B cell (primary cell): ENCODE measurements around the gene RAN. TPM values are rescaled to one million over a fixed set of nuclear protein-coding genes. Genes with fewer than 3 reads are reported as not detected.

Experiments
- ATAC-seq: fragments of 200-7000 bp; cut with Tn5 transposase; one replicate; pipeline ENCODE4 v1.10.0; 2021; ENCODE audit warnings: low read depth, mild to moderate bottlenecking, moderate number of reproducible peaks, moderate library complexity
- CTCF ChIA-PET: fragments of 350-600 bp; sonication (Branson Sonifier 250); formaldehyde crosslinking; loops from one replicate; lab custom pipeline; 2021; ENCODE audit warnings: antibody characterized with exemption, inconsistent platforms; lab: Charles Lee
- POLR2A ChIA-PET: fragments of 350-600 bp; sonication (Branson Sonifier 250); formaldehyde crosslinking; loops from one replicate; lab custom pipeline; 2021; ENCODE audit warnings: antibody characterized with exemption; lab: Charles Lee
- DNase-seq: peaks from one replicate; pipeline ENCODE4 v3.0.0; 2013
- H2AFZ ChIP-seq: 2 replicates; pipeline ENCODE4 v1.6.1; 2012; ENCODE audit warnings: mild to moderate bottlenecking, low read depth, low read length; ENCODE audit not compliant: insufficient read depth, poor library complexity, severe bottlenecking
- H3K27ac ChIP-seq, 2 donors: 1 replicate in 1 of 2; 2 replicates in 1 of 2; pipeline ENCODE4 v1.5.1; 2012 to 2013; ENCODE audit warnings: low read length in 2 of 2, mild to moderate bottlenecking in 2 of 2, moderate library complexity in 1 of 2
- H3K27me3 ChIP-seq, 4 experiments: fragments of 200-600 bp in 1 of 4; sonication (generic) in 1 of 4; replicated peaks in 1 of 4; 1 replicate in 2 of 4; 2 replicates in 2 of 4; pipeline versions ENCODE4 v1.6.1 to v1.7.0; 2013 to 2016; ENCODE audit warnings: low read length in 3 of 4, mild to moderate bottlenecking in 2 of 4, mixed read lengths in 1 of 4, moderate library complexity in 1 of 4; ENCODE audit not compliant: insufficient read depth in 4 of 4, control insufficient read depth in 3 of 4; ENCODE audit errors: control extremely low read depth in 1 of 4
- H3K36me3 ChIP-seq, 2 experiments: replicated peaks in 1 of 2; 1 replicate in 1 of 2; 2 replicates in 1 of 2; pipeline versions ENCODE4 v1.6.1 to v1.7.1; 2013; ENCODE audit warnings: low read length in 1 of 2; ENCODE audit not compliant: insufficient read depth in 2 of 2, control insufficient read depth in 1 of 2; ENCODE audit errors: control extremely low read depth in 1 of 2, extremely low read depth in 1 of 2
- H3K4me1 ChIP-seq, 2 donors: fragments of 200-600 bp in 1 of 2; sonication (generic) in 1 of 2; 1 replicate in 1 of 2; 2 replicates in 1 of 2; pipeline versions ENCODE4 v1.5.1 to v1.6.1; 2013 to 2017; ENCODE audit warnings: low read length in 2 of 2; ENCODE audit not compliant: control insufficient read depth in 2 of 2, insufficient read depth in 2 of 2
- H3K4me2 ChIP-seq: replicated peaks from 2 replicates; pipeline ENCODE3; 2012; ENCODE audit warnings: mild to moderate bottlenecking, low read depth, low read length; ENCODE audit not compliant: poor library complexity, severe bottlenecking
- H3K4me3 ChIP-seq, 5 experiments: fragments of 200-600 bp in 1 of 5; sonication (generic) in 1 of 5; 1 replicate in 3 of 5; 2 replicates in 2 of 5; pipeline versions ENCODE4 v1.5.1 to v1.7.0; 2011 to 2016; ENCODE audit warnings: low read length in 4 of 5, mild to moderate bottlenecking in 4 of 5, low read depth in 2 of 5, control low read depth in 1 of 5, moderate library complexity in 1 of 5; ENCODE audit not compliant: insufficient read depth in 1 of 5; ENCODE audit errors: control extremely low read depth in 1 of 5, extremely low read depth in 1 of 5
- H3K79me2 ChIP-seq: fragments of 200-600 bp; sonication (generic); one replicate; pipeline ENCODE4 v1.6.0; 2016; ENCODE audit warnings: low read length; ENCODE audit not compliant: control insufficient read depth, insufficient read depth
- H3K9ac ChIP-seq: fragments of 200-600 bp; sonication (generic); 2 replicates; pipeline ENCODE4 v1.6.1; 2017; ENCODE audit warnings: mild to moderate bottlenecking, low read length, moderate library complexity
- H3K9me3 ChIP-seq, 3 donors: one replicate each; pipeline versions ENCODE4 v1.6.1 to v1.7.1; 2013; ENCODE audit warnings: low read length in 2 of 3; ENCODE audit not compliant: control insufficient read depth in 2 of 3, insufficient read depth in 1 of 3; ENCODE audit errors: control extremely low read depth in 1 of 3
- H4K20me1 ChIP-seq: 2 replicates; pipeline ENCODE4 v1.6.0; 2012; ENCODE audit warnings: mild to moderate bottlenecking, low read length; ENCODE audit not compliant: insufficient read depth, control insufficient read depth, poor library complexity, severe bottlenecking
- H3K27ac Mint-ChIP-seq: one replicate; pipeline ENCODE4 v1.8.0; 2021; ENCODE audit warnings: mixed read lengths
- H3K27me3 Mint-ChIP-seq: one replicate; pipeline ENCODE4 v1.8.0; 2021; ENCODE audit warnings: mixed read lengths
- H3K4me1 Mint-ChIP-seq: one replicate; pipeline ENCODE4 v1.8.0; 2021; ENCODE audit warnings: mixed read lengths
- H3K4me3 Mint-ChIP-seq: one replicate; pipeline ENCODE4 v1.8.0; 2021; ENCODE audit warnings: mixed read lengths
- H3K9me3 Mint-ChIP-seq: one replicate; pipeline ENCODE4 v1.8.0; 2022; ENCODE audit warnings: mixed read lengths; ENCODE audit not compliant: insufficient read depth
- EZH2 ChIP-seq: IDR thresholded peaks from 2 replicates; pipeline ENCODE4 v1.6.1; 2012; ENCODE audit warnings: borderline replicate concordance, low read depth, mild to moderate bottlenecking, moderate library complexity, low read length; ENCODE audit not compliant: insufficient read depth, poor library complexity, severe bottlenecking
- WGBS: methylation state at CpG from one replicate; pipeline ENCODE4 v1.1.5; 2013; ENCODE audit warnings: missing lambda C conversion rate; ENCODE audit not compliant: insufficient coverage; 5-methylcytosine and 5-hydroxymethylcytosine counted together
- intact Hi-C: fragments of 100-400 bp; cut with micrococcal nuclease; formaldehyde crosslinking; loops from one replicate; pipeline ENCODE4 v1.10.0; 2022
- polyA plus RNA-seq: library from polyadenylated mRNA; depleted of rRNA; stranded (reverse); fragments of >200 nt; gene quantifications from 2 replicates; pipeline ENCODE4 v1.2.3, GENCODE V29; 2012
- total RNA-seq, 2 donors: library from RNA; stranded (reverse); fragments of 120-200 nt in 1 of 2; gene quantifications; 1 replicate in 1 of 2; 2 replicates in 1 of 2; pipeline versions ENCODE4 v1.2.3 to v1.2.4, GENCODE V29; 2013 to 2022
- TF ChIP-seq, protein P1 (sequence below): fragments of 200-600 bp; IDR thresholded peaks from one replicate; pipeline ENCODE4 v1.8.0; 2022; ENCODE audit warnings: antibody characterized with exemption, mild to moderate bottlenecking

The RAN gene
- total and polyA plus RNA-seq, 2 donors (not counting 1 experiment from before 2014, with no cell fraction given) = 298 to 339 TPM

DNA sequence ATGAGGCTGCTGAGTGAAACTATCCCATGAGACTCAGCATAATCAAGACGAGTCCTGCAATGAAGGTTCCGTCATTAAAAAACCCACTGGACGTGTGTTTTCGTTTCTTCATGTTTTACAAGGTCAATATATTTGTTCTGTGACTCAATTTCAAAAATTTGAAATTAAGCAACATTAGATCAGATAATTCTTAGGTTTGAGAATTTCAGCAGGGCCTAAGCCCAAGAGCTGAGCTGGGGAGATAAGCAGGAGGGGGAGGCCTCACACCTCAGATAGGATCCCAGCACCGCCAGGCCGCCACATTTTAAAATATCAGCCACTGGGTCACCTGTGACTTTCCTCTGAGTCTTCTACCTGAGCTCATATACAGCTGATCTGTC, 46.1 kb upstream of the RAN start:
- ATAC-seq (no peak), DNase-seq (no peak)
- H3K9ac ChIP-seq = no peak overlapping the region
- Mint-ChIP-seq H3K9me3 (no peaks in the 10 kb centered on the region), H3K27me3 (no peaks in the 10 kb centered on the region), H3K4me3 (no peak overlapping the region), H3K4me1 (peaks cover 12% of the 10 kb centered on the region), H3K27ac (no peak overlapping the region)
- H3K4me1 ChIP-seq = peaks cover 0 to 5% of the 10 kb centered on the region in 2 donors
- H2AFZ ChIP-seq = no peak overlapping the region
- H3K4me3 ChIP-seq = no peak overlapping the region
- no peak overlapping the region for H3K27ac ChIP-seq
- H3K4me2 ChIP-seq = no peak overlapping the region
- no peaks in the 10 kb centered on the region for H3K79me2 ChIP-seq
- ChIA-PET CTCF (interaction anchor here (1.5 to 2.6 kb wide), 3 partner anchors 12 to 309 kb away, joined by 3 to 19 read pairs (median 5); no protein-coding TSS in a partner anchor), POLR2A (no interaction called here)
- no peaks in the 10 kb centered on the region for H3K27me3 ChIP-seq
- intact Hi-C loops = no loop called here
- WGBS = 98% methylated on average over 4 of the region's 6 CpGs
- peaks cover 0 to 4% (median 0%) of the 10 kb centered on the region in 3 donors for H3K9me3 ChIP-seq
- H3K36me3 ChIP-seq = peaks cover 0 to 4% of the 10 kb centered on the region in 2 experiments
- TF ChIP-seq, protein P1, sequence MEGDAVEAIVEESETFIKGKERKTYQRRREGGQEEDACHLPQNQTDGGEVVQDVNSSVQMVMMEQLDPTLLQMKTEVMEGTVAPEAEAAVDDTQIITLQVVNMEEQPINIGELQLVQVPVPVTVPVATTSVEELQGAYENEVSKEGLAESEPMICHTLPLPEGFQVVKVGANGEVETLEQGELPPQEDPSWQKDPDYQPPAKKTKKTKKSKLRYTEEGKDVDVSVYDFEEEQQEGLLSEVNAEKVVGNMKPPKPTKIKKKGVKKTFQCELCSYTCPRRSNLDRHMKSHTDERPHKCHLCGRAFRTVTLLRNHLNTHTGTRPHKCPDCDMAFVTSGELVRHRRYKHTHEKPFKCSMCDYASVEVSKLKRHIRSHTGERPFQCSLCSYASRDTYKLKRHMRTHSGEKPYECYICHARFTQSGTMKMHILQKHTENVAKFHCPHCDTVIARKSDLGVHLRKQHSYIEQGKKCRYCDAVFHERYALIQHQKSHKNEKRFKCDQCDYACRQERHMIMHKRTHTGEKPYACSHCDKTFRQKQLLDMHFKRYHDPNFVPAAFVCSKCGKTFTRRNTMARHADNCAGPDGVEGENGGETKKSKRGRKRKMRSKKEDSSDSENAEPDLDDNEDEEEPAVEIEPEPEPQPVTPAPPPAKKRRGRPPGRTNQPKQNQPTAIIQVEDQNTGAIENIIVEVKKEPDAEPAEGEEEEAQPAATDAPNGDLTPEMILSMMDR = no peak
- TF ChIP-seq EZH2 = no peak
- H4K20me1 ChIP-seq = no peaks in the 10 kb centered on the region

DNA sequence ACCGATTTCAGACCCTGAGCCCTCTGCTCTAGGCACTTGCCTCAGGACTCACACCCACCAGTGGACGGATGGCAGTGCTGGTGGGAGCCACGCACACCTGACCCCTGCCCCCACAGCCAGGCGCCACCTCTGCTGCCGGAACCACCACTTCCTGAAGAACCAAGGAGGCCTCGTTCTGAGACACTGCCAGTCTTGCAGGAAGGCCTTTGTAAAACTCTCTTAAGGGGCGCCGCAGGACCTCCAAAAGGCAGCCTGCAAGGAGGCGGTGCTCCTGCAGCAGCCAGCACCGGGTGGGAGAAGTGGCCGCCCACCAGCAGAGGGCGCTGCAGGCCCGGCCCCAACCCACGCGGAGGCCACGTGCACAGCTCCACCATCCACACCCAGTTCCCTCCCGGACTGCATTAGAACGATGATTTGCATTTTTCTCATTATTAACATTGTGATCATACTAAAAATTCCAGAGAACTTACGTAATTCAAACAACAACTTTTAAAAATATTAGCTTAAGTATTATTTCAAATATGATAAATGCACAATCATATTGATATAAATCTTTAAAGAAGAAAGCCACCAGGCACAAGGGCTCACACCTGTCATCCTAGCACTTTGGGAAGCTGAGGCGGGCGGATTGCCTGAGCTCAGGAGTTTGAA, 45.6 kb upstream of the RAN start:
- ChIA-PET POLR2A (no interaction called here), CTCF (interaction anchor here (1.2 to 2.6 kb wide), 4 partner anchors 10 to 308 kb away, joined by 3 to 19 read pairs (median 4); no protein-coding TSS in a partner anchor)
- Mint-ChIP-seq H3K9me3 (no peaks in the 10 kb centered on the region), H3K4me3 (no peak overlapping the region), H3K27me3 (no peaks in the 10 kb centered on the region), H3K4me1 (peaks cover 12% of the 10 kb centered on the region), H3K27ac (no peak overlapping the region)
- H3K4me1 ChIP-seq = peaks cover 0 to 5% of the 10 kb centered on the region in 2 donors
- no peak for TF ChIP-seq EZH2
- TF ChIP-seq, protein P1 = peak; percentile 75
- intact Hi-C loops = no loop called here
- peaks cover 0 to 4% (median 0%) of the 10 kb centered on the region in 3 donors for H3K9me3 ChIP-seq
- H3K36me3 ChIP-seq = peaks cover 0 to 2% of the 10 kb centered on the region in 2 experiments
- no peak overlapping the region for H3K4me2 ChIP-seq
- no peaks in the 10 kb centered on the region for H3K79me2 ChIP-seq
- DNase-seq (peak; percentile 48), ATAC-seq (peak; percentile 31)
- no peak overlapping the region for H3K27ac ChIP-seq
- H3K9ac ChIP-seq = no peak overlapping the region
- H4K20me1 ChIP-seq = no peaks in the 10 kb centered on the region
- whole genome bisulfite sequencing = 71% methylated on average over 16 of the region's 21 CpGs
- H3K27me3 ChIP-seq = no peaks in the 10 kb centered on the region
- H3K4me3 ChIP-seq = no peak overlapping the region
- H2AFZ ChIP-seq = no peak overlapping the region
